ENCODE data around the gene CPM.
A peak's percentile ranks its signal among the peaks of the same experiment; 100 is the strongest.
"Not testable (repeated sequence)": the region's sequence is repeated elsewhere in the genome, so short reads cannot be mapped to it uniquely, and the experiment has no call there.

The CPM gene

GRCh38 chr12:68827895-68828671, 104.9 kb downstream of the CPM start:
- no peak for DNase-seq (ENCODE audit: low spot score)

GRCh38 chr12:68825569-68826217, 107.3 kb downstream of the CPM start:
- no peak for DNase-seq (ENCODE audit: low spot score)

GRCh38 chr12:68824597-68825250, 108.2 kb downstream of the CPM start:
- DNase-seq (ENCODE audit: low spot score): no peak

GRCh38 chr12:68824131-68824530, 108.8 kb downstream of the CPM start:
- no peak for DNase-seq (ENCODE audit: low spot score)

- no peak for DNase-seq (ENCODE audit: low spot score)
These were observed 109.3 kb downstream of the CPM start for GRCh38 chr12:68823696-68824095.

GRCh38 chr12:68821357-68822188, 111.4 kb downstream of the CPM start:
- DNase-seq (ENCODE audit: low spot score): peak; percentile 58

GRCh38 chr12:68819481-68819880, 113.5 kb downstream of the CPM start:
- not testable (repeated sequence) for DNase-seq (ENCODE audit: low spot score)

- no peak for DNase-seq (ENCODE audit: low spot score)
These were observed 116.8 kb downstream of the CPM start for GRCh38 chr12:68815928-68816800.

GRCh38 chr12:68815232-68815927, 117.6 kb downstream of the CPM start:
- DNase-seq (ENCODE audit: low spot score): no peak

GRCh38 chr12:68814490-68815231, 118.3 kb downstream of the CPM start:
- DNase-seq (ENCODE audit: low spot score): no peak

GRCh38 chr12:68813242-68813593, 119.8 kb downstream of the CPM start:
- no peak for DNase-seq (ENCODE audit: low spot score)

GRCh38 chr12:68812553-68813241, 120.3 kb downstream of the CPM start:
- no peak for DNase-seq (ENCODE audit: low spot score)

GRCh38 chr12:68811573-68811972, 121.4 kb downstream of the CPM start:
- DNase-seq (ENCODE audit: low spot score): not testable (repeated sequence)

- DNase-seq (ENCODE audit: low spot score): not testable (repeated sequence)
These were observed 123.0 kb downstream of the CPM start for GRCh38 chr12:68810027-68810389.

- no peak for DNase-seq (ENCODE audit: low spot score)
These were observed 123.6 kb downstream of the CPM start for GRCh38 chr12:68809190-68810026.

GRCh38 chr12:68808388-68809189, 124.4 kb downstream of the CPM start:
- DNase-seq (ENCODE audit: low spot score): peak; percentile 89

GRCh38 chr12:68807576-68808387, 125.2 kb downstream of the CPM start, which contains the start of gene MDM2:
TSS of gene MDM2 (plus strand) at chr12:68808177. CDS start at chr12:68808478, 301 bp downstream.
- peak; percentile 98 for DNase-seq (ENCODE audit: low spot score)

All from NAMALWA (cell line).